K562 (cell line): ENCODE data around the gene MAP3K6. TPM values are rescaled to one million over a fixed set of nuclear protein-coding genes. Genes with fewer than 3 reads are reported as not detected.

Experiments used
- ATF7 ChIP-seq: fragments of 450-650 bp; IDR thresholded peaks from 2 replicates; pipeline ENCODE4 v1.7.1; 2014; ENCODE audit warnings: mild to moderate bottlenecking, moderate library complexity
- CBX2 ChIP-seq: fragments of 200-600 bp; sonication (generic); IDR thresholded peaks from one replicate; pipeline ENCODE4 v1.6.1; 2012; ENCODE audit warnings: mild to moderate bottlenecking, low read length, inconsistent platforms; ENCODE audit not compliant: insufficient read depth, poor library complexity, severe bottlenecking
- E2F5 ChIP-seq: sonication (generic); formaldehyde crosslinking; IDR thresholded peaks from 2 replicates; pipeline ENCODE4 v1.8.0; 2022; ENCODE audit warnings: mild to moderate bottlenecking, missing genetic modification reagents
- EGR1 ChIP-seq: fragments of 450-650 bp; conservative IDR thresholded peaks from 2 replicates; pipeline ENCODE4 v1.6.1; 2017; ENCODE audit warnings: mild to moderate bottlenecking
- EP400 ChIP-seq: fragments of 450-650 bp; IDR thresholded peaks from 2 replicates; pipeline ENCODE4 v1.6.1; 2017; ENCODE audit warnings: antibody characterized with exemption, mild to moderate bottlenecking, moderate library complexity
- ERF ChIP-seq: fragments of 450-650 bp; formaldehyde crosslinking; IDR thresholded peaks from 2 replicates; pipeline ENCODE4 v1.4.0; 2020; ENCODE audit warnings: mild to moderate bottlenecking, mixed read lengths
- NR2F6 ChIP-seq: fragments of 450-650 bp; formaldehyde crosslinking; IDR thresholded peaks from 2 replicates; pipeline ENCODE4 v1.4.0; 2020; ENCODE audit warnings: mild to moderate bottlenecking
- POLR3G ChIP-seq: IDR thresholded peaks from 2 replicates; pipeline ENCODE4 v1.6.1; 2011; ENCODE audit not compliant: insufficient read length, insufficient replicate concordance; ENCODE audit errors: extremely low read depth
- RBM34 ChIP-seq: fragments of 200-400 bp; formaldehyde crosslinking; IDR thresholded peaks from 2 replicates; pipeline ENCODE4 v1.6.1; 2018; ENCODE audit warnings: low read length, borderline replicate concordance; ENCODE audit not compliant: insufficient read depth
- SAP30 ChIP-seq: fragments of 200-600 bp; sonication (generic); IDR thresholded peaks from 2 replicates; pipeline ENCODE4 v1.6.1; 2012; ENCODE audit warnings: borderline replicate concordance, low read depth, mild to moderate bottlenecking, moderate library complexity, low read length, control low read depth, inconsistent platforms; ENCODE audit not compliant: insufficient read depth, poor library complexity, severe bottlenecking
- ZNF431 ChIP-seq: sonication (generic); formaldehyde crosslinking; IDR thresholded peaks from 2 replicates; pipeline ENCODE4 v1.8.0; 2022; ENCODE audit warnings: mild to moderate bottlenecking, missing genetic modification reagents
- ZNF507 ChIP-seq: conservative IDR thresholded peaks from 2 replicates; pipeline ENCODE4 v1.6.1; 2017; ENCODE audit warnings: missing genetic modification characterization, missing compliant biosample characterization
- polyA plus RNA-seq, 8 experiments: library from polyadenylated mRNA; depleted of rRNA in 4 of 8; stranded (reverse) in 5 of 8; unstranded in 3 of 8; fragments of >200 nt; fragmentation: Nextera tagmentation in 2 of 8; fragmentation: Illumina TruSeq in 1 of 8; extraction: Ambion mirVana in 2 of 8; extraction: Trizol in 1 of 8; gene quantifications; 2 replicates each; pipeline versions ENCODE4 v1.2.1 to v1.2.3, GENCODE V29; 2011 to 2014; ENCODE audit warnings: inconsistent platforms in 1 of 8, missing spikeins in 1 of 8
- total RNA-seq, 7 experiments: library from RNA; depleted of rRNA in 6 of 7; stranded (reverse); fragments of >200 nt in 6 of 7; fragmentation: Illumina TruSeq in 2 of 7; extraction: Trizol in 2 of 7; gene quantifications; 2 replicates each; pipeline versions ENCODE4 v1.2.1 to v1.2.3, GENCODE V29; 2011 to 2021; ENCODE audit warnings: low replicate concordance in 1 of 7
- TF ChIP-seq, protein P1 (sequence below), 2 experiments: fragments of 450-650 bp; formaldehyde crosslinking in 1 of 2; IDR thresholded peaks; 2 replicates each; pipeline versions ENCODE4 v1.4.0 to v1.6.1; 2014 to 2020; ENCODE audit warnings: mild to moderate bottlenecking in 2 of 2, borderline replicate concordance in 1 of 2, low read depth in 1 of 2
- TF ChIP-seq, protein P2 (sequence below): fragments of 250-450 bp; sonication (Bioruptor Pico); IDR thresholded peaks from 2 replicates; pipeline ENCODE4 v1.5.0; 2021; ENCODE audit warnings: mild to moderate bottlenecking, moderate library complexity

The MAP3K6 gene
- total and polyA plus RNA-seq, 9 of the 15 experiments (the other 6 are each of a cell fraction or from before 2014, with no cell fraction given): 0.99 to 21.9 (median 7.0) TPM

DNA sequence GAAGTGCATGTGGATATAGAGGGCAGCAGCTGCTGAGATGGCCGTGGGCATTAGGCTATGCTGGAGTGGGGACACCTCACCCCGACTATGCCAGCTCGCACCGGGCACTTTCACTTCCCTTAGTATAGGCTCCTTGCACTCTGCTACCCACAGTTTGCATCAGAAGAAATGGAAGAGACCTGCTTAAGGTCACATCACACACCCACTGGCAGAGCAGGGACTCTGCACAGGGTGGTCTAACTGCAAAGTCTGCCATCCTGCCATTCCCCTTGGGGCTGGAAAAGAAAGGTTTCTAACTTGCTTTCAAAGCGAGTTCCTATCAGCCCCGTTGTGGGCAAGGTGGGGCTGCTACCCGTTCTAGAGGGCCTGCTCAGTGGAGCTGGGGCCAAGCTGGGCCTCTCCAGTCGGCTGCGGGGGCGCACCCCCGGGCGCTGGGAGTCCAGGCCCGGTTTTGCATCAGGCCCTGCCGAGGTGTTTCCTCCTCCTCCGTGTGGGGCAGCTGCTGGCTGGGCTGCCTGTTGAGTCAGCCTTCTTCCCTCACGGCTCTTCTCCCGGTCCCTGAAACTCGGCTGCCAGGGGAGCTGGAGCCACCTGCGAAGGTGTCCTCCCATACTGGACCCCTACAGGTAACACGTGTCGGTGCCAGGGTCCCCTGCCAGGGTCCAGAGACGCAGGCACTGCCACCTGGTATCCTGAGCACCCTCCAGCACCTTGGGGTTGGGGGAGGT lies 25.1 kb downstream of the MAP3K6 start, which contains the start of gene SYTL1 (continued):
- TF ChIP-seq, protein P1, sequence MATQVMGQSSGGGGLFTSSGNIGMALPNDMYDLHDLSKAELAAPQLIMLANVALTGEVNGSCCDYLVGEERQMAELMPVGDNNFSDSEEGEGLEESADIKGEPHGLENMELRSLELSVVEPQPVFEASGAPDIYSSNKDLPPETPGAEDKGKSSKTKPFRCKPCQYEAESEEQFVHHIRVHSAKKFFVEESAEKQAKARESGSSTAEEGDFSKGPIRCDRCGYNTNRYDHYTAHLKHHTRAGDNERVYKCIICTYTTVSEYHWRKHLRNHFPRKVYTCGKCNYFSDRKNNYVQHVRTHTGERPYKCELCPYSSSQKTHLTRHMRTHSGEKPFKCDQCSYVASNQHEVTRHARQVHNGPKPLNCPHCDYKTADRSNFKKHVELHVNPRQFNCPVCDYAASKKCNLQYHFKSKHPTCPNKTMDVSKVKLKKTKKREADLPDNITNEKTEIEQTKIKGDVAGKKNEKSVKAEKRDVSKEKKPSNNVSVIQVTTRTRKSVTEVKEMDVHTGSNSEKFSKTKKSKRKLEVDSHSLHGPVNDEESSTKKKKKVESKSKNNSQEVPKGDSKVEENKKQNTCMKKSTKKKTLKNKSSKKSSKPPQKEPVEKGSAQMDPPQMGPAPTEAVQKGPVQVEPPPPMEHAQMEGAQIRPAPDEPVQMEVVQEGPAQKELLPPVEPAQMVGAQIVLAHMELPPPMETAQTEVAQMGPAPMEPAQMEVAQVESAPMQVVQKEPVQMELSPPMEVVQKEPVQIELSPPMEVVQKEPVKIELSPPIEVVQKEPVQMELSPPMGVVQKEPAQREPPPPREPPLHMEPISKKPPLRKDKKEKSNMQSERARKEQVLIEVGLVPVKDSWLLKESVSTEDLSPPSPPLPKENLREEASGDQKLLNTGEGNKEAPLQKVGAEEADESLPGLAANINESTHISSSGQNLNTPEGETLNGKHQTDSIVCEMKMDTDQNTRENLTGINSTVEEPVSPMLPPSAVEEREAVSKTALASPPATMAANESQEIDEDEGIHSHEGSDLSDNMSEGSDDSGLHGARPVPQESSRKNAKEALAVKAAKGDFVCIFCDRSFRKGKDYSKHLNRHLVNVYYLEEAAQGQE (IDR thresholded peaks at IDR 0.05; ENCODE audit: borderline replicate concordance): no peak
- TF ChIP-seq, protein P1 (CRISPR knock-in tag; IDR thresholded peaks at IDR 0.05; ENCODE audit: low read depth): no peak
- TF ChIP-seq NR2F6 (CRISPR knock-in tag) (no peak), E2F5 (CRISPR knock-in tag) (no peak), ZNF507 (tag) (no peak), EP400 (no peak), RBM34 (no peak), CBX2 (no peak), SAP30 (peak; percentile 30), EGR1 (peak; percentile 96), ERF (CRISPR knock-in tag) (0 out of 2 replicates have a peak, but pooled peaks have one; percentile 66), ATF7 (no peak; the same call in 1 of the 2 replicates), POLR3G (no peak), ZNF431 (CRISPR knock-in tag) (no peak)
- TF ChIP-seq, protein P2, sequence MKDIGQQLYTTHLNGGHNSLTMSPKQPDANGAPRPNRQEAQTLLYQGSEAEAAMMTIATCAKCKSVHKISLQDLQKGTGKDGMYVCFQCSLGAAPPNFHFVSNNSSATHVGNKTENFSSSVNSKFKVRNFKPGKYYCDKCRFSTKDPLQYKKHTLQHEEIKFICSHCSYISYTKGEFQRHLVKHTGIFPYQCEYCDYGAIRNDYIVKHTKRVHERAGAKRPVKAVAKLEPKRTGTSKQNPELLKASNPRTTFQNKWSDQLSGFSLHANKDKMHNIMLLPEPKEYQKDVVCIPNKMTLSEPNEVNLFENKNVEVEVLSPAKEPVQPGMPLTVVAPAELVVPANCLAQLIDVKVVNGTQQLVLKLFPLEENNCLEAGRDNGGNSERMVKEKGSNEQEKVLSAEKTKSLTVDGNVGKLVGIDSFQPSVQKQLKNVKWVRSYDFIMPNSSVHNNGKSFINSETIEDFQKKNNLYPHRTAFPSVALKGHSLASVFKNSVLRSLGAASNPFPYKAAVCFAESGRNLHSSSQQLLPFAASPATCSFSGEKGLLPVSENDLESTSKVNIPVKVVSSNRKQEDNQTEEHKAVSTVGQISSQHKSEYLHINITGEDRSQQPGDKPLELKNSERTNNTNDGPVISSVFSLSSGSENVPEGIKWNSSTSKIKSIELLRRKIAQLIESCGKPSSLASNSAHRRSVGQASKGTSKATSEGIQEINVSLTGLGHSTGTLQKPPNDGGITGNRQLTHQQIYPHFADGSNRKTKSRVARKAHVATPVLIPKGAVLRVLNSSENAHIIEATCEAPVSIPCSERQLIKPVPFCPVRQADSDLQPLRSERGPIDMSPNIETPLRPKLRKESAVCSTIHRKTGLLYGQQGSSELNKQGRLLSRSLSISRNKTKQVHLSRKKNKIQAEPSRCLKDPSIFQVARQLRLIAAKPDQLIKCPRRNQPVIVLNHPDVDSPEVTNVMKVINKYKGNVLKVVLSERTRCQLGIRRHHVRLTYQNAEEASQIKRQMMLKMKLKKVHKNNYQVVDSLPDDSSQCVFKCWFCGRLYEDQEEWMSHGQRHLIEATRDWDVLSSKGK: no peak
